GM19193 (cell line): ENCODE measurements around the gene VPS52.

Source experiments
- POLR2A ChIP-seq: IDR thresholded peaks from 4 replicates; pipeline ENCODE4 v1.6.1; 2011; ENCODE audit not compliant: insufficient read depth, insufficient read length; ENCODE audit errors: extremely low read depth

VPS52 gene

DNA sequence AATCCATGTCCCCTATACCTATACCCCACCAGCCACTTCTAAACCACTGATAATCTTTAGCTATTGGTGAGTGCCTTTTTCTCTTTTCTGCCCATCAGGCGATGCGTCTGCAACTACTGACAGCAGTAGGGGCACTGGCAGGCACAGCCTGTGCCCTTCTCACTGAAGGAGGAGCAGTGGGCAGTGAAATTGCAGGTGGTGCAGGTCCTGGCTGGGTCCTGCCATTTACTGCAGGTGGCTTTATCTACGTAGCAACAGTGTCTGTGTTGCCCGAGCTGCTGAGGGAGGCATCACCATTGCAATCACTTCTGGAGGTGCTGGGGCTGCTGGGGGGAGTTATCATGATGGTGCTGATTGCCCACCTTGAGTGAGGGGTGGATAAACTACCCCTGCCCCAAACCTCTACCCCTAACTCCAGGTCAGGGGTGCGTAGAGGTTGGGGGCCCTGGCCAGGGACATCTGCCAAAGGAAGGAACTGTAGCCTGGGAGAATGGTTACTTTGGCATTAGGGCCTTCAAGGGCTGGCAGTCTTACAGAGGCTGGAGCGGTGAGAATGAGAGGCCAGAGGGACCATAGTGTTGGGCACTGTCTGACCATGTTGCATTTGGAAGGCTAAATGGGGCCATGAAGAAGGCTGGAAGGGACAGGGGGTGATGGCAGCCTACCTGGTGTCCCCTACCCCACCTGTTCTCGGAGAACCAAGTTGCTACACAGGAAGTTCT lies 68.1 kb downstream of the VPS52 start:
- TF ChIP-seq POLR2A = no peak

DNA sequence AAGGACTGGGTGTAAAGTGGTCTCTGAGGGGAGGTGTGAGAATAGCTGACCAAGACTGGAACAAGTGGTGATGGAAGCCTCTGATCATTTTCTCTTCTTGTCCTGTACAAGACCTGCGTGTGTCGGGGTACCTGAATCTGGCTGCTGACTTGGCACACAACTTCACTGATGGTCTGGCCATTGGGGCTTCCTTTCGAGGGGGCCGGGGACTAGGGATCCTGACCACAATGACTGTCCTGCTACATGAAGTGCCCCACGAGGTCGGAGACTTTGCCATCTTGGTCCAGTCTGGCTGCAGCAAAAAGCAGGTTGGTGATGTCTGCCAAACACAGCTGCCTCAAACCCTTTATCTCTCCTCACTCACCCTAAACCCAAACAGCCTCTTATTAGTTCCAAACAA lies 68.9 kb downstream of the VPS52 start:
- no peak for TF ChIP-seq POLR2A

DNA sequence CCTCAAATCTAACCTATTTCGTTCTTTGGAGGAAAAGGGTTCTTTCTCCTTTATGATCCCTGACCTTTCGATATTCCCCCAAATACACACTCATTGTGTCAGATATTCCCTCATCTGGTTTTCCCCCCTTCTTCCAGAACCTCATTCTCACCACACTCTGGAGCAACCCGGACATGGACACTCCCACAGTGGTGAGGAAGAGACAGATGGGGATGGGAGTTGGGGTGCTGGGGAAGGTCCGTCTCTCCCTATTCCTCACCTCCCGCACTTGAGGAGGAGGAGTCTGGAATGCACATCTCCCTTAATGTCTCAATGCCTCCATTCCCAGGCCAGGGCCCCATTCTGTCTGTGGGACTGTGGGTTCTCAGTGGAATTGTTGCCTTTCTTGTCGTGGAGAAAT lies 69.7 kb downstream of the VPS52 start:
- TF ChIP-seq POLR2A = no peak

DNA sequence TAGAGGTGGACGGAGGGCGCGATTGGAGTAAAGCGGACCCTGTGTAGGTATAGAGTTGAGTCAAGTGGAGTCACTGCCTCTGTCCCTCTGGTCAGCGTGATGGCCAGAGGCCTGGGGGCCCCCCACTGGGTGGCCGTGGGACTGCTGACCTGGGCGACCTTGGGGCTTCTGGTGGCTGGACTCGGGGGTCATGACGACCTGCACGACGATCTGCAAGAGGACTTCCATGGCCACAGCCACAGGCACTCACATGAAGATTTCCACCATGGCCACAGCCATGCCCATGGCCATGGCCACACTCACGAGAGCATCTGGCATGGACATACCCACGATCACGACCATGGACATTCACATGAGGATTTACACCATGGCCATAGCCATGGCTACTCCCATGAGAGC lies 70.5 kb downstream of the VPS52 start:
- no peak for TF ChIP-seq POLR2A
